ENCODE data around the gene PPP1R3G. TPM values are rescaled to one million over a fixed set of nuclear protein-coding genes. Genes with fewer than 3 reads are reported as not detected.
"Not testable (repeated sequence)": the region's sequence is repeated elsewhere in the genome, so short reads cannot be mapped to it uniquely, and the experiment has no call there.

The PPP1R3G gene
- polyA plus RNA-seq, 3 donors from 2014 or later: not detected

DNA sequence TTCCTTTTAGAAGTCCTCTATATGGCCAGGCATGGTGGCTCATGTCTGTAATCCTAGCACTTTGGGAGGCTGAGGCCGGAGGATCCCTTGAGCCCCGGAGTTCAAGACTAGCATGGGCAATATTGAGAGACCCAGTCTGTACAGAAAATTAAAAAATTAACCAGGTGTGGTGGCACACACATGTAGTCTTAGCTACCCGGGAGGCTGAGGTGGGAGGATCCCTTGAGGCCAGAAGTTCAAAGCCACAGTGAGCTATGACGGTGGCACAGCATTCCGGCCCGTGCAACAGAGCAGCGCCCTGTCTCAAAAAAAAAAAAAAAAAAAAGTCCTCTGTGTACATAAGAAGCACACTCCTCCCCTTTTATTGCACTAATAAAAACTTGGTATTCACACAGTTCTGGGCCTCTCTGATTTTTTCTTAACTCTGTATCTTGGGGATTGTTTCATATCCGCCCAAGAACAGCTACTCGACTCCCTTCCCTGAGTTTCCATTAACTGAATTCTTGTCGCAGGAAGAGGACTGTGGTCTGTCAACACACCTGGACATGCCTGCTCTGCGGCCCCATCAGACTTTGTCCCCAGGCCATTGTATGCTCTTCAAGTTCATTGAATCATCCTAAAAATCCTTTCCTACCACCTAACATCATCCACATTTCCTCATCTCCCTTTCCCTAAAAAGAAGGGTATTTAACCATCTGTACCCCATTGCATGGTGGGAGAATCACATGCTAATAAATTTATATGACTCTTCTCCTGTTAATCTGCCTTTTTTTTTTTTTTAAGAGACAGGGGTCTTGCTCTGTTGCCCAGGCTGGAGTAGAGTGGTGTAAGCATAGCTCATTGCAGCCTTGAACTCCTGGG lies 25.9 kb upstream of the PPP1R3G start:
- Mint-ChIP-seq H3K27me3 (ENCODE audit: low read depth in 3 of 3) (peaks cover 2 to 6% (median 5%) of the 10 kb centered on the region in 3 donors), H3K27ac (no peak overlapping the region), H3K4me3 (no peak overlapping the region), H3K4me1 (no peaks in the 10 kb centered on the region), H3K36me3 (no peaks in the 10 kb centered on the region), H3K9me3 (no peaks in the 10 kb centered on the region)
- no peak for DNase-seq

DNA sequence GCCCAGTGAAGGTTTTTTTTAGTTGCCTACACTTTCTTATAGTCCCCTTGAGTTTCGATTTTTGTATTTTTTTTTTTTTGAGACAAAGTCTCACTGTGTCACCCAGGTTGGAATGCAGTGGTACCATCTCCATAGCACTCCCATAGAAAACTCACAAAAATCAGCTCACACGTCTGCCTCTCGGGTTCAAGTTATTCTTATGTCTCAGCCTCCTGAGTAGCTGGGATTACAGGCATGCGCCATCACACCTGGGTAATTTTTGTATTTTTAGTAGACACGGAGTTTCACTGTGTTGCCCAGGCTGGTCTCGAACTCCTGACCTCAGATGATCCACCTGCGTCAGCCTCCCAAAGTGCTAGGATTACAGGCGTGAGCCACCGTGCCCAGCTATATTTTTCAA lies 24.7 kb upstream of the PPP1R3G start:
- not testable (repeated sequence) for DNase-seq; H3K36me3 Mint-ChIP-seq; H3K9me3 Mint-ChIP-seq; H3K4me3 Mint-ChIP-seq; H3K27ac Mint-ChIP-seq; H3K4me1 Mint-ChIP-seq; H3K27me3 Mint-ChIP-seq (ENCODE audit: low read depth in 3 of 3)

DNA sequence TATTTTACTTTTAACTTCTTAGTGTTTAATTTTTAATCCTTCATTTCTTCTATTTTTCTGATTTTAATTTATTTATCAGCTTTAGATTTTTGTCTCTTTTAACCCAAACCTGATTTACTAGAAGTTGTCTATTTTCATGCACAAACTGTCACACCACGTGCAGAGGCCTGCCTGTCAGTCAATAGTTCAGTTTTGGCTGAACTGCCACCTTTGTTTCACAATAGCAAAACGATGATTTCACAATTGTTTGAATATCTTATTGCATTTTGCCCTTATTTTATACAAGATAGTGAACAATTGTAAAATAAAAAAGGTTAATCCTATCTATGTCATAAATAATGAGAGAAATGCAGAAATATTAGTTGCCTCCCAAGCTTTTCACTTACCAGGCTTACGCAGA lies 24.0 kb upstream of the PPP1R3G start:
- Mint-ChIP-seq H3K4me1 (no peaks in the 10 kb centered on the region), H3K27ac (no peak overlapping the region), H3K27me3 (ENCODE audit: low read depth in 3 of 3) (peaks cover 2 to 5% (median 5%) of the 10 kb centered on the region in 3 donors), H3K4me3 (no peak overlapping the region), H3K9me3 (no peaks in the 10 kb centered on the region), H3K36me3 (no peaks in the 10 kb centered on the region)
- no peak for DNase-seq

DNA sequence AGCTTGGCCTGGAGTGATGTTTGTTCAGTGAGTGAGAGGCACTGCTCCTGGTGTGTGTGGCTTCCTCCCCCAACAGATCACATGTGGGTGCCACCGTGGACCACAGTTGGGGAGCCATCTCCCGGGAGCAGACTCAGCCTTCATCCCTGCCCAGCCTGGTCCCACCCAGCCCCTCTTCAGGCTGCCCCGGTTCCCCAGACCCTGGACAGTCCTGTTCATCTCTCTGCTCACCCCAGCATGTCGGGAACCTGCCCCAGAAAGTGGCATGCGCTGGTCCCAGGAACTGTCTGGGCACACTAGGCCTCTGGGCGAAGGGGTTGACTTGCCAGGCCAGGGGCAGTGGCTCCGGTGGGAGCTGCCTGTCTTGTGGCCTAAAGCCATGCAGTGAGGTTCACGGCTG lies 21.5 kb upstream of the PPP1R3G start:
- peaks cover 0 to 5% (median 0%) of the 10 kb centered on the region in 3 donors for H3K27me3 Mint-ChIP-seq (ENCODE audit: low read depth in 3 of 3)
- H3K4me1 Mint-ChIP-seq: no peaks in the 10 kb centered on the region
- no peak overlapping the region for H3K4me3 Mint-ChIP-seq
- H3K9me3 Mint-ChIP-seq: no peaks in the 10 kb centered on the region
- no peak for DNase-seq
- no peaks in the 10 kb centered on the region for H3K36me3 Mint-ChIP-seq
- H3K27ac Mint-ChIP-seq: no peak overlapping the region

DNA sequence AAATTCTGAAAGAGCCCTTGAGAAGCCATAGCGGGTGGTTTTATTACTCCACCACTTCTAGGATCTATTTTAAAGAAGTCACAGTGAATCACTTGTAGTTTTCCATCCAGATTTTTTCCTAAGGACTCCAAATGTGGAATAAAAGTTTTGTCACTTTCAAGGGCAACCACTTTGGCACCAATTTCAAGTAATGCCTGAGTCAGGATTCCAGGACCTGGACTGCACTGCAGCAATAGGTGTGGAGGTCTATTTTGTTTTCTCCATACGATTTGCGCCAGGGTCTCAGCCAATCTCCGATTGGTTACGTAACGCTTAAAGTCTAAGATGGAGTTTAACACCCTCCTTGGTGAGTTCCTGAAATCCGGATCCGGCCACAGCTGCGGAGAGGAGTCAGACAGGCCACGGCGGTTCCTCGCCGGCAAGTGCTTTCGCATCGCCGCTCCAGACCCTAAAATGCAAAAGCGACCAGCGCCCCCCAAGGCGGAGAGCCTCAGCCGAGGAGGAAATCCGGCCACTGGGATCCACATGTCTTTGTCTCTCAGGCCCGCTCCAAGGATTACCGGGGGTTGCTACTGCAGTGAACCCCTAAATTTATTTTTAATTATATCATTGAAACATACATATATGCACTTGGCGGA lies 18.6 kb upstream of the PPP1R3G start:
- Mint-ChIP-seq H3K36me3 (no peaks in the 10 kb centered on the region), H3K27ac (no peak overlapping the region), H3K4me3 (no peak overlapping the region), H3K9me3 (no peaks in the 10 kb centered on the region), H3K4me1 (no peaks in the 10 kb centered on the region), H3K27me3 (ENCODE audit: low read depth in 3 of 3) (peaks cover 0 to 5% (median 3%) of the 10 kb centered on the region in 3 donors)
- DNase-seq: no peak

DNA sequence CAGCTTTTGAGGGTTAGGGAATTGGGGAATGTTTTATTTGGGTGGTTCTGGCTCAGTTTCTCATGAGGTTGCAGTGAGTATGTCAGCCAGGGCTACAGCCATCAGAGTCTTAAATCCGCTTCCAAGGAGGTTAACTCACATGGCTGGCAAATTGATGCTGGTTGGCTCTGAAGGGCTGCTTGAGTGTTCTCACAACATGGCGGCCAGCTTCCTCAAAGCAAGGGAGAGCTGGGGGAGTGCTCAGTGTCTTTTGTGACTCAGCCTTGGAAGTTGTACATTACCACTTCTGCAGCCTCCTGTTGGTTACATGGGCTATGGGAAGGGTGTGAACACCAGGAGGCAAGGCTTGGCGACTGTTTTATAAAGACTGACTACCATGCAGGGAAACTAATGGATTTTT lies 17.8 kb upstream of the PPP1R3G start:
- no peaks in the 10 kb centered on the region for H3K36me3 Mint-ChIP-seq
- peaks cover 0 to 10% (median 4%) of the 10 kb centered on the region in 3 donors for H3K27me3 Mint-ChIP-seq (ENCODE audit: low read depth in 3 of 3)
- H3K9me3 Mint-ChIP-seq: no peaks in the 10 kb centered on the region
- no peak overlapping the region for H3K27ac Mint-ChIP-seq
- no peak for DNase-seq
- peaks cover 2 to 3% of the 10 kb centered on the region in 2 donors for H3K4me1 Mint-ChIP-seq
- H3K4me3 Mint-ChIP-seq: no peak overlapping the region

DNA sequence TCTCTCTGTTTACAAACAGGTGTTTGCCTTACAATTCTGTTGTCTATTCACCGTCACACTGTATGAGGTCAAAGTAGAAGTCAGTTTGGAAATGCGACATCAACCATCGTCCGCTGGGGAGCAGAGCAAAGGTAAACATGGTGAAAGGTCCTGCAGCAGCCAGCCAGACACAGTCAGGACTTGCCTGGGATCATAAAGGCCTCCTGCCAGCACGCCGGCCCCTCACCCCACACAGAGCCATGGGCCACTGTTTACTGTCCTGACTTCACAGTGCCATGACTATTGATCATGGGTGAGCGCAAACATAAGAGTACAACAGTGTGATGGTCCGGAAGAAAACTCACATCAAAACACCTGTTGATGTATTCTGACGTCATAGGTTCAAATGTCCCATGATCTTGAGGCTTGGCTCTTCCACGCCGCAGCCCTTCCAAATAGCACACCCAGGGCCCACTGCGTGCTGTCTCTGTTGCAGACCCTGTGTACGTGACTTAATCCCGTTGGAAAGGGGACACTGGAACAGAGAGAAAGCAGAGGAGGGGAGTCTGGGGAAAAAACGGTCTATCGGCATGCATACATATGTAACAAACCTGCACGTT lies 16.9 kb upstream of the PPP1R3G start:
- Mint-ChIP-seq H3K4me1 (peaks cover 5 to 6% of the 10 kb centered on the region in 2 donors), H3K27ac (no peak overlapping the region), H3K4me3 (no peak overlapping the region), H3K36me3 (no peaks in the 10 kb centered on the region), H3K9me3 (no peaks in the 10 kb centered on the region), H3K27me3 (ENCODE audit: low read depth in 3 of 3) (peaks cover 0 to 10% (median 2%) of the 10 kb centered on the region in 3 donors)
- no peak for DNase-seq

DNA sequence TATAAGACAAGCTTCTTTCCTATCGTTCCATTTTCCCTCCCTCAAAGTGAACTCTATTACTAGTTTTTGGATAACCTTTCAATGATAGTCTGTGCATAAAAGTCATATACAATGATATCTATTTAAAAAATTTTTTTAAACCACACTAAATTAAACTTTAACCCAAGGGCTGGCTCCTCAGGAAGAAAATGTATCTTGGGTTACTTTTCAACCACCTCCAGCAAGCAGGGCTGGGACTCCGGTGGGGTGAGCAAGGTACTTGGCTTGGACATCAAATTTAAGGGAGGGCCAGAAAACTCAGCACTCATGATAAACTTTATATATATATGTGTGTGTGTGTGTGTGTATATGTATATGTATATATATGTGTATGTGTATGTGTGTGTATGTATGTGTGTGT lies 13.9 kb upstream of the PPP1R3G start:
- no peak for DNase-seq
- no peaks in the 10 kb centered on the region for H3K36me3 Mint-ChIP-seq
- H3K9me3 Mint-ChIP-seq: no peaks in the 10 kb centered on the region
- H3K4me3 Mint-ChIP-seq: no peak overlapping the region
- H3K27me3 Mint-ChIP-seq (ENCODE audit: low read depth in 3 of 3): peaks cover 2 to 17% (median 5%) of the 10 kb centered on the region in 3 donors
- H3K4me1 Mint-ChIP-seq: peaks cover 5 to 6% of the 10 kb centered on the region in 2 donors
- H3K27ac Mint-ChIP-seq: no peak overlapping the region

DNA sequence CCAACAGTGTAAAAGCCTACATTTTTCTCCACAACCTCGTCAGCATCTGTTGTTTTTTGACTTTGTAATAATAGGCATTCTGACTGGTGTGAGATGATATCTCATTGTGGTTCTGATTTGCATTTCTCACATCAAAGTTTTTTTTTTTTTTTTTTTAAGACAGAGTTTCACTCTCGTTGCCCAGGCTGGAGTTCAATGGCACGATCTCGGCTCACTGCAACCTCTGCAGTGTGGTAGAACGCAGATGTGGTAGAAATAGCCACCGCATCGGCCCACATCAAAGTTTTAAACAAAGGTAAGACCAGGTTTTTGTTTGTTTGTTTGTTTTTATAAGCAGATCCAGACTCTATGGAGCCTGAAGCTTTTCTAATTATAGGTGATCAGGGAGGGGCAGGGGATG lies 12.7 kb upstream of the PPP1R3G start:
- H3K27ac Mint-ChIP-seq: no peak overlapping the region
- peaks cover 5 to 6% of the 10 kb centered on the region in 2 donors for H3K4me1 Mint-ChIP-seq
- no peak overlapping the region for H3K4me3 Mint-ChIP-seq
- no peak for DNase-seq
- no peaks in the 10 kb centered on the region for H3K36me3 Mint-ChIP-seq
- no peaks in the 10 kb centered on the region for H3K9me3 Mint-ChIP-seq
- H3K27me3 Mint-ChIP-seq (ENCODE audit: low read depth in 3 of 3): peaks cover 2 to 17% (median 5%) of the 10 kb centered on the region in 3 donors

DNA sequence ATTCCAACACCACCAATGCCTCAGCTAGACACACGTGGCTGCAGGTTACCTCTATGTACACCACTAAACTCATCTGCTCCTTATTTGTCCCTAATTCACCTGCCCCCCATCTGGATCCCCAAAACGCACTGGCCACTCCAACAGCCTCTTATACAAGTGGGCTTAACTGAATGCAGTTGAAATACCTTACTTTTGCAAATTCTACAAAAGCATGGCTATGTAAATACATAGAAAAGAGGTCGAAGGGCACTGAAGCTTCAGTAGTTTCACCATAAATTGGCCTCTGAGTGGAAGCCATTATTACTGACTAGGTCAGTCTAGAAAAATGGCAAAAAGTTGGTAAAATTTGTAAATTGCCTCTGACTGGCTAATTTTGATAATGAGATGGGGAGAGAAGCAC lies 11.1 kb upstream of the PPP1R3G start:
- H3K36me3 Mint-ChIP-seq: no peaks in the 10 kb centered on the region
- no peak for DNase-seq
- no peak overlapping the region for H3K27ac Mint-ChIP-seq
- no peaks in the 10 kb centered on the region for H3K9me3 Mint-ChIP-seq
- peaks cover 2 to 17% (median 5%) of the 10 kb centered on the region in 3 donors for H3K27me3 Mint-ChIP-seq (ENCODE audit: low read depth in 3 of 3)
- no peak overlapping the region for H3K4me3 Mint-ChIP-seq
- H3K4me1 Mint-ChIP-seq: peaks cover 5 to 6% of the 10 kb centered on the region in 2 donors

DNA sequence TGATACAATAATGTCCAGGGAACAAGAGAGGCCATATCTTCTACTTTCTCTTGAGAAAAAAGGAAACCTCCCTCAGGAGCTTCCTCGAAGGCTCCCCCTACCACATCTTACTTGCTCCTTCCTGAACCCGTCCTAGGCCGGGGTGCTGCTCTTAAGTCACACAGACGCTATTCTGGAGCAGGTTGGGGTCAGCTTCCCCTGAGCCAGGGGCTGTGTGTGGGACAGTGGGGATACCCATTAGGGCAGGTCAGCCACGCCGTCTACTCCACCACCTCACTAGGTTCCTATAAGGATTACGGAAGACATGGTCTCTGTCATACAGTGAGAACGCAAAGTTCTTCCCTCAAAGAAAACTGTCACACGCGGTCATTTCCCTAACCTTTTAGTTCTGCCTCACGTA lies 8.2 kb upstream of the PPP1R3G start:
- no peak overlapping the region for H3K27ac Mint-ChIP-seq
- peaks cover 4 to 6% of the 10 kb centered on the region in 2 donors for H3K4me1 Mint-ChIP-seq
- H3K36me3 Mint-ChIP-seq: no peaks in the 10 kb centered on the region
- peaks cover 4 to 9% (median 4%) of the 10 kb centered on the region in 3 donors for H3K27me3 Mint-ChIP-seq (ENCODE audit: low read depth in 3 of 3)
- no peak for DNase-seq
- no peak overlapping the region for H3K4me3 Mint-ChIP-seq
- no peaks in the 10 kb centered on the region for H3K9me3 Mint-ChIP-seq

DNA sequence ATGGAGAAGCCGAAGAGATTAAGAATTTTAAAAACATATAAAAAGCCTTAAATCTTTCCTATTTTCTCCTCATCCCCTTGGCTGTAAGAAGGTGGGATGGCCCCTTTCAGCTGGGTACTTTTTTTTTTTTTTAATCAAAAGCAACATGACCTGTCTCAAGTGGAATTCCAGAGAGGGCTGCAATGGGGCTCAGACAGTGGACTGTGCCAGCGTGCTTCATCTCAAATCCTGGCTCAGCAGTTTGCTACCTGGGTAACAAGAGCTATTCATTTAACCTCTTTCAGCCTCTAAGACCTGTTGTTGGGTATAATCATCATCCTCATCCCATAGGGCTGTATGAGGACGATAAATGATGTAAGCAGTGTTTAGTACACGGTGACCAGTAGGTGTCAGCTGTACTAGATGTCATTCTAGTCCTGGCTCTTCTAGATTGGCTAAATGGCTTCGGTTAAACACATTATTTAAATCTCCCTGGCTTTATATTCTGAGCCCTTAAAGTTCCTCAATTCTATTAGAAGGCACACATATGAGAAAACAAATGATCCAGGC lies 6.9 kb upstream of the PPP1R3G start:
- H3K36me3 Mint-ChIP-seq: no peaks in the 10 kb centered on the region
- H3K4me3 Mint-ChIP-seq: no peak overlapping the region
- H3K27ac Mint-ChIP-seq: no peak overlapping the region
- H3K27me3 Mint-ChIP-seq (ENCODE audit: low read depth in 3 of 3): peaks cover 4 to 7% (median 4%) of the 10 kb centered on the region in 3 donors
- DNase-seq: no peak
- no peaks in the 10 kb centered on the region for H3K4me1 Mint-ChIP-seq
- H3K9me3 Mint-ChIP-seq: no peaks in the 10 kb centered on the region

DNA sequence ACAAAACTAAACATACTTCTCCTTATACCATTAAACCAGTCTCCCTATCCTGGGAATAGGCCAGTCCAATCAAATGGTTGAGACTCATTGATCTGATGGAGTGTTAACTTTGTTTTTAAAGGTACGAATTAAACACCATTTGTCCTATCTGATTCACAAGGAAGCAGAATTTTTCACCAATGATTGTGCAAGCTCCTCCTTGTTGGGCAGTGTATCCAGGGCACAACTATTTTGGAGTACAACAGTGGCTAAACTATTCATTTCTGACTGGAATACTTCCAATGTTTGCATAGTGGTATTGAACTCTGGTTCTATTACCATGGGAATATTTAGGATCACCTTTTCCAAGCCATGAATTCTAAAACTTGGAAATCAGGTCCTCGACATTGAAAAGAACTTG lies 5.4 kb upstream of the PPP1R3G start:
- H3K36me3 Mint-ChIP-seq: peaks cover 0 to 4% (median 0%) of the 10 kb centered on the region in 3 donors
- no peak overlapping the region for H3K27ac Mint-ChIP-seq
- no peak for DNase-seq
- H3K4me3 Mint-ChIP-seq: no peak overlapping the region
- no peaks in the 10 kb centered on the region for H3K9me3 Mint-ChIP-seq
- no peaks in the 10 kb centered on the region for H3K4me1 Mint-ChIP-seq
- H3K27me3 Mint-ChIP-seq (ENCODE audit: low read depth in 3 of 3): peaks cover 4 to 11% (median 6%) of the 10 kb centered on the region in 3 donors

DNA sequence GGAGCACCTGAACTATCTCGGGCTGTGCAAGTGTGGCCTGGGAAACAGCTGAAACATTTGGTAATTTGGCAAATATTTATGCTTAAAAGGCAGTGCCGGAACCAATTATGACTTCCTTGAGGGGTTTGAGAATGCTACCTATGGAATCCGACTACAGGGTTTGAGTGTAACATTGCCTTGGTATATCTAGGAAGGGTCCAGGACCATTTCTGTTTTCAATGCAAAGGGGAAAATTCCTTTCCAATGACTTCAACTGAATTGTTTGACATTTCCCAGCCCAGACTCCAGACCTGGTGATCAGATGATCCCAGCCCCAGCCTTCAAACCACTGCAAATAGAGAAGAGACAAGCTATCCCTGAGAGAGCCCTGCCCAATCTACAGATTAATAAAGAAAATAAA lies 4.6 kb upstream of the PPP1R3G start:
- DNase-seq: no peak
- H3K27me3 Mint-ChIP-seq (ENCODE audit: low read depth in 3 of 3): peaks cover 2 to 5% (median 4%) of the 10 kb centered on the region in 3 donors
- no peak overlapping the region for H3K27ac Mint-ChIP-seq
- no peaks in the 10 kb centered on the region for H3K9me3 Mint-ChIP-seq
- H3K36me3 Mint-ChIP-seq: peaks cover 0 to 4% (median 0%) of the 10 kb centered on the region in 3 donors
- H3K4me1 Mint-ChIP-seq: no peaks in the 10 kb centered on the region
- no peak overlapping the region for H3K4me3 Mint-ChIP-seq

All from immature natural killer cell (primary cell).